Astrocyte of the spinal cord (primary cell): ENCODE data around the gene MRPL54.

Source experiments
- DNase-seq: peaks from one replicate; pipeline ENCODE4 v3.0.0; 2011; ENCODE audit warnings: low read depth, low spot score
- H3K4me3 ChIP-seq: 2 replicates; pipeline ENCODE4 v1.5.1; 2011; ENCODE audit warnings: low read depth, mild to moderate bottlenecking, low read length, moderate library complexity
- in situ Hi-C: cut with HindIII; loops from 2 replicates; pipeline ENCODE4 v1.10.0; 2017; ENCODE audit warnings: low sequenced_read_pairs
- TF ChIP-seq, protein P1 (sequence below): IDR thresholded peaks from 2 replicates; pipeline ENCODE4 v1.5.1; 2012; ENCODE audit warnings: low read depth, mild to moderate bottlenecking, low read length, inconsistent platforms

The MRPL54 gene

DNA sequence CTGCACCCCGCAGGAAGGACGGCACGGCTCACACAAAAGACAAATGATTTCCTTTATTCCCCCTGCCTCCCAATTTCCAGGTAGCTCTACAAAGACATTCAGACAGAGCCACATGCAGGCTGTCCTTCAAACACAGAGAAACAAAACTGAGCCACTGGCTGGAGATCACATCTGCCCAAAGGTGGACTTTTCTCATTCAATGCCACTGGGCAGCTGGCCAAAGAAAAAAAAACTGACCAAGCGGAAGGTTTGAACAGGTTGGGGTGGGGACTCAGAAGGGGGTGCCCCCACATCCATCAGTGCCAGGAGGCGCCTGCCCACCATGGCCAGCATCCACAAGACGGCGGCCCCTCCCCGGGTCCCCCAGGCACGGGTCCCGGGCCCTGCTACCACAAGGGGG lies 41.5 kb downstream of the MRPL54 start:
- no peak for DNase-seq
- no peak overlapping the region for H3K4me3 ChIP-seq
- TF ChIP-seq, protein P1, sequence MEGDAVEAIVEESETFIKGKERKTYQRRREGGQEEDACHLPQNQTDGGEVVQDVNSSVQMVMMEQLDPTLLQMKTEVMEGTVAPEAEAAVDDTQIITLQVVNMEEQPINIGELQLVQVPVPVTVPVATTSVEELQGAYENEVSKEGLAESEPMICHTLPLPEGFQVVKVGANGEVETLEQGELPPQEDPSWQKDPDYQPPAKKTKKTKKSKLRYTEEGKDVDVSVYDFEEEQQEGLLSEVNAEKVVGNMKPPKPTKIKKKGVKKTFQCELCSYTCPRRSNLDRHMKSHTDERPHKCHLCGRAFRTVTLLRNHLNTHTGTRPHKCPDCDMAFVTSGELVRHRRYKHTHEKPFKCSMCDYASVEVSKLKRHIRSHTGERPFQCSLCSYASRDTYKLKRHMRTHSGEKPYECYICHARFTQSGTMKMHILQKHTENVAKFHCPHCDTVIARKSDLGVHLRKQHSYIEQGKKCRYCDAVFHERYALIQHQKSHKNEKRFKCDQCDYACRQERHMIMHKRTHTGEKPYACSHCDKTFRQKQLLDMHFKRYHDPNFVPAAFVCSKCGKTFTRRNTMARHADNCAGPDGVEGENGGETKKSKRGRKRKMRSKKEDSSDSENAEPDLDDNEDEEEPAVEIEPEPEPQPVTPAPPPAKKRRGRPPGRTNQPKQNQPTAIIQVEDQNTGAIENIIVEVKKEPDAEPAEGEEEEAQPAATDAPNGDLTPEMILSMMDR, result no peak
- in situ Hi-C loops, result no loop called here

- no peak overlapping the region for H3K4me3 ChIP-seq
- in situ Hi-C loops, result no loop called here
- TF ChIP-seq, protein P1, result no peak
- no peak for DNase-seq
These were observed 41.9 kb downstream of the MRPL54 start for GRCh38 chr19:3804429-3804828.

DNA sequence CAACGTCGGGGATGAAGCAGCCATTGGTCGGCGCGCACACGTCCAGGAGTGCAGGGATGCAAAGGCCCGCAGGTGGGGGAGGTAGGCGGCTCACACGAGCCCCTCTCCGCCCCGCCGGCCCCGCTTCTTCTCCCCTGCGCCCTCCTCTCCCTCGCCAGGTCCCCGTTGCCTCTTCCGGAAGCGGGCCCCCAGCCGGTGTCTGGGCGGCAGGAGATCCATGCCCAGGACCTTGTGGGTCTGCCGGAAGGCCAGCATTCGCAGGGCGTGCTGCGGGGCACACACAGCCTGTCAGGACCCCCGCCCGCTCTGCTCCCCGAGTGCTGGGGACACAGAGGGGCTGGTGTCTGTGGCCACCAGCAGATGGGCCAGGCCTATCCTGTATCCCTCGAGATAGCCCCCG lies 43.4 kb downstream of the MRPL54 start:
- in situ Hi-C loops, result no loop called here
- no peak overlapping the region for H3K4me3 ChIP-seq
- no peak for DNase-seq
- TF ChIP-seq, protein P1, result no peak

DNA sequence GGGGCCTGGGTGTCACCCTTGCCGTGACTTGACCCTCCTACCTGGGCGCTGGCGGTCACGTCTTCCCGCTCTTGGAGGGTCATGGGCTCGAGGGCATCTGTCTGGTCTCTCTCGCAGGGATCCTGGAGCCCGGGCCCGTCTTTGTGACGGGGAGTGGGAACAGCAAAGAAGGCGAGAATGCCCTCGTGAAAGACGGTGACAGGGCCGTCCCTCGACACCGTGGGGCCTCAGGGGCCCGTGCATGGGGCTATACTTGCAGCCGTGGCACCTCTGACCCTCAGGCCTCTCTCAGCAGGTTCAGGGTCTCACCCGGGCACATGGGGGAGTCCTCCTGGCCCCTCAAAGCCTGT lies 44.6 kb downstream of the MRPL54 start:
- no peak overlapping the region for H3K4me3 ChIP-seq
- no peak for DNase-seq
- in situ Hi-C loops, result no loop called here
- TF ChIP-seq, protein P1, result no peak

DNA sequence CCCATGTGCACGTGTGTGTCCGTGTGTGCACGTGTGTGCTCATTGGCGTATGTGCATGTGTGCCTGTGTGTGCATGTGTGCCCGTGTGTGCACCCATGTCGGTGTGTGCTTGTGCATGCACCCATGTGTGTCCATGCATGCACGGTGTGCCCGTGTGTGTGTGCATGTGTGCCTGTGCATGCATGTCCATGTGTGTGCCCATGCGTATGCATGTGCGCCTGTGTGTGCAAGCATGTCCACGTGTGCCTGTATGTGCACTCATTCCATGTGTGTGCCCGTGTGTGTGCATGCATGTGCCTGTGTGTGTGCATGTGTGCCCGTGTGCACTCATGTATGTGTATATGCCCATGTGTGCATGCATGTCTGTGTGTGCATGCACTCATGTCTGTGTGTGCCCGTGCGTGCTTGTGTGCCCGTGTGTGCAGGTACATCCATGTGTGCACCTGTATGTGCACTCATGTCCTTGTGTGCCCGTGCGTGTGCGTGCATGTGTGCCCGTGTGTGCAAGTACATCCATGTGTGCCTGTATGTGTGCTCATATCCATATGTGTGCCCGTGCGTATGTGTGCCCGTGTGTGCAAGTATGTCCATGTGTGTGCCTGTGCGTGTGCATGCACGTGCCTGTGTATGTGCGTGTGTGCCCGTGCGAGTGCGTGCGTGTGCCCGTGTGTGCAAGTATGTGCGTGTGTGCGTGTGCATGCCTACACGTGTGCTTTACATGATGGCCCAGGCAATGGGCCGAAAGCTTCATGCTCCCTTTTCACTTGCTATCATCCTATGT lies 45.3 kb downstream of the MRPL54 start:
- no peak for DNase-seq
- in situ Hi-C loops, result no loop called here
- TF ChIP-seq, protein P1, result no peak
- H3K4me3 ChIP-seq, result no peak overlapping the region

DNA sequence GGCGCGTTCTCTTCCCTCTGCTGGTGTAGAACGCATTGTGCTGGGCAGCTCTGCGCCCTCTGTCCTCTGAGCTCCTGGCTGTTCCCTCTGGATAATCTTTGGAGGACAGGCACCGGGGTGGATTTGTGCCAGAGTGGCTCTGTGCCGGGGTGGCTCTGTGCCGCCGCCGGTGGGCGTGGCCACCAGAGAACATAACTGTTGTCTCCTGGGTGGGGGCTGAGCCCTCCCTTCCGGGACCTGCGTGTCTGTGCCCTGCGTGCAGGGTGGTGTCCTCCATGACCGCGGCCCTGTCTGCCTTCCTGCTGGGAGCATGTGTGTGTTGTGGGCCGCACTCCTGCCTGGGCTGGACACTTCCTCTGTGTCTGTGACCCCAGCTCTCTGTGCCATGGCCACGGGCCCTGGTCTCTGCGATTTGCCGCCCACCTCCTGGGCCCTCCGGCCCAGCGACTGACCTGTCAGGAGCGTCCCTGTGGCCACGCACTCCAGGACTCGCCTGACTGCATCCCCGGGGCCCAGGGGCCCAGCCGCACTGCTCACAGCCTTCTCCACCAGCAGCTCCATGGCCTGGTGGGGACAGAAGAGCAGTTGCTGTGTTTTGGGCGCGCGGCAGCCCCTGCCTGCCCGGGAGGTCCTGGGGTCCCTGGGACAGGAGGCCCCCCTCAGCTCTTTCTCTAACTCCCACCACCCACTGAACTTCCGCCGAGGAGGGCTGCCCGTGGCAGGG lies 46.1 kb downstream of the MRPL54 start:
- in situ Hi-C loops, result no loop called here
- no peak for DNase-seq
- H3K4me3 ChIP-seq, result no peak overlapping the region
- TF ChIP-seq, protein P1, result no peak
